GM19455 (cell line): ENCODE results near the gene FSTL1.

ENCODE experiments used
- ATAC-seq: cut with Tn5 transposase; IDR thresholded peaks from one replicate; pipeline ENCODE4 v1.9.1; 2021; ENCODE audit not compliant: unreplicated experiment

Gene FSTL1, protein sequence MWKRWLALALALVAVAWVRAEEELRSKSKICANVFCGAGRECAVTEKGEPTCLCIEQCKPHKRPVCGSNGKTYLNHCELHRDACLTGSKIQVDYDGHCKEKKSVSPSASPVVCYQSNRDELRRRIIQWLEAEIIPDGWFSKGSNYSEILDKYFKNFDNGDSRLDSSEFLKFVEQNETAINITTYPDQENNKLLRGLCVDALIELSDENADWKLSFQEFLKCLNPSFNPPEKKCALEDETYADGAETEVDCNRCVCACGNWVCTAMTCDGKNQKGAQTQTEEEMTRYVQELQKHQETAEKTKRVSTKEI

DNA sequence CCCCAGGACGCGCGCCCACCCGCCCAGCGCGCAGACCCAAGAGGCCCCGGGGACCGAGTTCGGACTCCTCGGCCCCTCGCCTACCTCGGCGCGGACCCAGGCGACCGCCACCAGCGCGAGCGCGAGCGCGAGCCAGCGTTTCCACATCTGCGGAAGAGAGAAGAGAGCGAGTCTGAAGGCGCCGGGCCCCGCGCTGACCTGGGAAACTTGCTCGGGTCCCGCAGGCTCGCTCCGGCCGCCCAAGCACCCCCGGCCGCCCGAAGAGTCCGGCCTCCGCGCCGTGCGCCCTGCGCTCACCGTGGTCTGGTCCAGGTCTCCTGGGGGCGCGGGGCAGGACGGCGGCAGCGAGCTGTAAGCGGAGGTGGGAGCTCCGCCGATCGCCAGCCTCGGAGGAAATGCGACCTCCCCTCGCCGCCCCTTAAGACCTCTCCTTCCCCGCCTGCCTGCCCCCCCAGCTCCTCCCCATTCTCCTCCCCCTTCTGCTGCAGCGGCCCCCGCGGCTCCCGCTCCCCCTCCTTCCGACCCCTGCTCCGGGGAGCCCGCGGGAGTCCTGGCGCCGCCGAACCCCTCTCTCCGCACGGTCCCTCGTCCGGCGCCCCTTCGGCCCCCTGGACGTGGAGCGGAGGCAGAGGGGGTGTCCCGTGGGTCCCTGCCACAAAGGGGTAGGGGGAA lies at the start of gene FSTL1:
TSS of gene FSTL1 (minus strand) at position 393 of the 672 bp plus-strand sequence. CDS start at position 147, 246 bp downstream.
- no peak for ATAC-seq

DNA sequence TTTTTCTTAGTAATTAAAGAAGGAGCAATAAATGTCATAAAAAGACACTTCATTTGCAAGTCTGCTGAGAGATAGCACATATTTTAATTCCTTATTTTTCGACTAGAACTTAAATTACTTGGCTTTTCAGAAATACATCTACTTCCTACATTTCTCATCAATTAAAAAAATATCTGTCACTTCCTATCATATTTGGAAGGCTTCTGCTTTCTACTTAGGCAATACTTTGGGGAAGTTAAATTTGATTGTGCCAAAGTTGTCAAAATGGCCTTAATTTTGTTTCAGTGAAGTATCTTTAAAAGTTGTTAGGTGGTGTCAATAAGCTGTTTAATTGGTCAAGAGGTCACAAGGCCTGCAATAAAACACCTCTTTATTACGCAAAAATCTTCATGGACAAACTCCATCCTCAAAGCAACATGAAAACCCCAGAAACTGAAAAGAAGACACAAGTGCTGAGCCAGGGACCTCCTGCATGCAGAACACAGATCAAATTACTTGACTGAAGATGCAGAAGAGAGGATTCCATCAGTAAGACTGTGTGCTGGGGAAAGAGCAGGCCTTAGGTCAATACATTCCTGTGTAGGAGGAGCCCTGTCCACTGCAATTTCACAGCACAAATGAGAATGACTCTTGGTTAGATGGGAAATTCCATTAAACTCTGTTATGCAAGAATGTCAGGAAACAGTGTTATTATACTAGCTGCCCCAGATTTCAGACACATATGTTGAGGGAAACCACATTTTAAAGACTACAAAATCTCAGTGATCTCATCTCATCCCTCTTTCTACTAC lies 48.0 kb upstream of the FSTL1 start:
- no peak for ATAC-seq

DNA sequence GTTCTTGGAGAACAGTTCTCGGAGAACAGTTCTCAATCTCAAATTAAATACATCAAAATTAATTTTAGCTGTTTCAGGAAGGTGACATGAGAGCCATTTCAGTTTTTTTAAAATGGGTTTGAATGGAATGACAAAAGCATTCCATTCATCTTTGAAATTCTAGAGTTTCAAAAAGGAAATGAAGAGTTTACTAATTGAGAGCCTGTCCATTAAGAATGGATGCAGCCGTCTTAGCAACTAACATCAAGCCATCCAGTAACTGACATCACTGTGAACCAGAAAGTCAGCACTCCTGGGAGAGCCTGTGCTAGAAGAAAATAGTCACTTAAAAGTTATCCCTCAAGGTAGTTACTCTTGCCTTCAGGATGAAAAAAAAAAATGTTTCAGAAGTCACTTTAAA lies 47.0 kb upstream of the FSTL1 start:
- no peak for ATAC-seq

DNA sequence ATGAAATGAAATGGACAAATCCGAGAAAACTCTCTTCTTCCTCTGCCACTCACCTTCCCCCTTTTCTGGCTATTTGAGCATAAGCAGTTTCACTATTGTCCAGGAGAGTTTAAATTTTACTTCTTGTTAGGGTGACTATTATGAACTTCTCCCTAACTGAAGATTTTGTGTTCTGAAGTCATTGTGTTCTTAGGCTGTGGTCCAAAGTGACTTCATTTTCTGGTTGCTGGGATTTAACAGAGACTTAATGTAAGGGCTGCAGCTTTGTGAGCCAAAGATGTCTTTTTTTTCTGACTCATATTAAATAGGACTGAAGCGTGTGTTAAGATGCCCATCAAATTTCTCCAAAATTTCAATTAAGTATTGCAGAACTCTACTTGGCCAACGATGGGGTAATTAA lies 46.5 kb upstream of the FSTL1 start:
- no peak for ATAC-seq

DNA sequence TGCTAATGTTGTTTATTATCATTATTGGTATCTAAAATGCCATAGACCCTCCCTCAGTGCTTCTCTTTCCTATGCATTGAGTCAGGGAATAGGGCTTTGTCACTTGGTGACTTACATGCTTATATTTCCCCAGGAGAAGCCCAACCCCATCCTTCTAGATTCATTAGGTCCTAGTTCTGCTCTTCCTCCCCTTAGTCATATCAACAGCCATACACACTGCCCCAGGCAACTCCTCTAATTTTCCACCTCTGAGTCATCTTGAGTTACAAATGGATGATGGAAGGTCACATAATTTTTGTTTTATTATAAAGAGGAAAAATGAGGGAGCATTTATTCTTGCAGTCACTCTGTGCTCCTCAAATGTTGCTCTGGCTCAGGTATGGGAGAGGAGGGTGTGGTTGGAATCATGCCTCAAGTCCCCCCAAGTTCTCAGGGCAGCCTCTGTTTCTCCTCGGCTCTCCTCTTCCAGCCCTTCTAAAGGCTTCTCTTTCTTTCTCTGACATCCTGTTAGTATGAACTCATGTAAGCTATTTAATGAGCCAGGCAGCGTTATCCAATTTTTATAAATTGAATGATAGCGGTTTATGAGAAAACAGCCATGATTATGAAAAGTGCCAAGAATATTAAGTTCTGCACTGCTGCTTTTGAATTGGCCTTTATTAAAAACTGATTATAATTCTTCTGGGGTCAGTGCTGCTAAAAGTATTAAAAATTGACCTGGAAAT lies 45.6 kb upstream of the FSTL1 start:
- no peak for ATAC-seq

DNA sequence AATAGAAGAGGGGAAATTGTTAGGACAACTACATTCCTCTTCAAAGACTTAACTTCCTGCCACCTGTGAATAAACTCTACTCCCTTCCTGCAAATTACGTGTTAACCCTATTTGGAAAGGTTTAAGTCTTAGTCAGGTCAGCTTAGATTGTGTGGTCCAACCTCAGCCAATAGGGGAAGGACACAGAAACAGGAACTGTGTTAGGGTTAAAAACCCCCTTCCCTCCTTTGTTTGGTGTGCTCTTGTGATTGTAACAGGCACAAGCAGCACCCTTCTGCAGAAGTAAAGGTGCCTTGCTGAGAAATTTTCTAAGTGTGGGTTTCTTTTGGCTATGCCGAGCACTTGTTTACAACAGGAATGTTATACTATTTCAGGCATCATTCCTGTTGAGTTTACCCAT lies 45.0 kb upstream of the FSTL1 start:
- ATAC-seq, result no peak

DNA sequence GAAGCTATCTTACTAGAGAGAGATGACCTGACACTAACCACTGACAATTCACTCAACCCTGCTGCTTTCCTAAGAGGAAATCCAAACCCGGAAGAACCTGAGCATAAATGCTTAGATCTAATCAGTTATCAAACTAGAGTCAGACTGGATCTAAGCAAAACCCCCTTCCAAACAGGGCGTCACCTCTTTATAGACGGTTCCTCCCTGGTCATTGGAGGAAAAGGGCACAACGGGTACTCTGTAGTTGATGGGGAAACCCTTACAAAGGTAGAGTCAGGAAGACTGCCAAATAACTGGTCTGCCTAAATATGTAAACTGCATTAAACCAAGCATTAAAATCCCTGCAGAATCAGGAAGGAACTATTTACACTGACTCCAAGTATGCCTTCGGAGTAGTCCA lies 41.3 kb upstream of the FSTL1 start:
- ATAC-seq, result no peak

DNA sequence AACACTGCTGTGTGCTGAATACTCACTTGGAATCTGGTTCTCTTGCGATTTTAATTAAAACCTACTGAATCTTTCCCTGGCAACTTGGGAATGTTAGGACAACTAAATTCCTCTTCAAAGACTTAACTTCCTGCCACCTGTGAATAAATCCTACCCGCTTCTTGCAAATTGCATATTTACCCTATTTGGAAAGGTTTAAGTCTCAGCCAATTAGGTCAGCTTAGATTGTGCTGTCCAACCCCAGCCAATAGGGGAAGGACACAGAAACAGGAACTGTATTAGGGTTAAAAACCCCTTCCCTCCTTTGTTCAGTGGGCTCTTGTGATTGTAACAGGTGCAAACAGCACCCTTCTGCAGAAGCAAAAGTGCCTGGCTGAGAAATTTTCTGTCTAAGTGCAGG lies 38.6 kb upstream of the FSTL1 start:
- ATAC-seq, result no peak

DNA sequence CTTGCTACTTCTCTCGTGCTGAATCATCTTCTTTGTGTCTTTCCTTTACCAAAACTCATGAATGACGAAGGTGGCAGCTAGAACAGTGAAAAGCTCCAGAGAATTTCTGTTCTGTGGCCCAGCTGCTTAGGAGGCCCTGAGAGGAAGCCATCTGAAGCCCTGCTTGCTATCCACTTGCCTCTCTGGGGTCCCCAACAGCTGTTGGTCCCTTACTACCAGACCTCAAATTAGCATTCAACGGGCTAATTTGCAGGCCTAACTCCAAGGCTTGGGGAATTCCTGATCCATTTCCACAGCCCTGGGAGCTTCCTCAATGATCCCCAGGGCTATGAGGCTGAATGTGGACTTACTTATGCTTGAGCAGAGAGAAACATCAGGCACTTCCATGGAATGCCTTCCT lies 37.5 kb upstream of the FSTL1 start:
- ATAC-seq, result no peak

DNA sequence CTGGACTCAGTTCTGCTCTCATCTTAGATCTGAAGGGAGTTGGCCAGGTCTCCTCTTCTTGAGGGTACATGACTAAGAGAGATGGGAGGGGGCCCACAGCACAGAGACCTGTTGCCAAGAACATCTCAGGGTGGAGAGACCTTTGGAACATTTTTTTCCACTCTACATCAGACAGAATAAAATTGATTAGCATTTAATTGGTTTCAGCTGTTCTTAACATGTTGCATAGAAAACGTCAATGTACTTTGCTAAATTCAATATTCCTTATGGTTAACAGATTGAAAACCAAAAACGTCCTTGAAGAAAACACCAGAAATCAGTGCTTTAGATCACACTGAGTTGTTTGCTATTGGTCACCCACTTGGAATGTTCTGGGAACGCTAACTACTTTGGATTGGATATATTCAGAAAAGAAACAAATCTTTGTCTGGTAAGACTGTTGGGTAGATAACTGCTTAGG lies 36.4 kb upstream of the FSTL1 start:
- ATAC-seq, result no peak

DNA sequence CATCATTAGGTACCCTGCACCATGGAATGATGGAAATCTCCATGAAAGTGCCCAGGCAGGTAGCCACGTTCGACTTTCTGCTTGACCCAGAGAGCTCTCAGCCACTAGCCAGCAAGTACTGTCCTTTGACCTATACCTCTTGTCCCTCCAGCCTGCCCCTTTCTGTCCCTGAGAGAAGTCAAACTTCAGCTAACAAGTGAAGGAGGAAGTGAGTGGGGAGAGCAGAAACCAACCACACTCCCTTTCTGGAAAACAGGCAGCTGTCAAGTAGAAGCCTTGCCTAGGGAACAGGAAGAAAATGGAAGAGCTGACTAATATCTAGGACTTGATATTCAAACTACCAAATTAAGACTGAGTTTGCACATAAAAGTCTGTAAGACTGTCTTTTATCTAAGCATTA lies 30.3 kb upstream of the FSTL1 start:
- no peak for ATAC-seq

DNA sequence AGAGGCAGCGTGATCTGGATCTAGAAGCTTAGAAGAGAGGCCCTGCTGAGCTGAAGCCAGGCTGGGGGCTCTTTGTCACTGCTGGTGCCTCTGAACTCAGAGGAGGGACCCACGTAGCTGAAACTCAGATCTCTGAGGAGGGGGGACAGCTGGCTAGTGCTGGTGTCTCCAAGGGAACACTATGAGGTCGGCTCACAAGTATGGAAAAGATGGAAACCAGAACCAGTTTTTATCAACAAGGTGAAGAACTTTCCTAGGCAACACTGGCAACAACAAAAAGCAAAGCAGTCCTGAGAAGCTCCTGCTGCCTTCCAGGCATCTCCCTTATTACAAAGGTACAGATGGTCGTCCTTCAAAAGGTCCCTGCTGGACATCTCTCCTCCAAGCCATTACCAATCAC lies 27.0 kb upstream of the FSTL1 start:
- no peak for ATAC-seq

DNA sequence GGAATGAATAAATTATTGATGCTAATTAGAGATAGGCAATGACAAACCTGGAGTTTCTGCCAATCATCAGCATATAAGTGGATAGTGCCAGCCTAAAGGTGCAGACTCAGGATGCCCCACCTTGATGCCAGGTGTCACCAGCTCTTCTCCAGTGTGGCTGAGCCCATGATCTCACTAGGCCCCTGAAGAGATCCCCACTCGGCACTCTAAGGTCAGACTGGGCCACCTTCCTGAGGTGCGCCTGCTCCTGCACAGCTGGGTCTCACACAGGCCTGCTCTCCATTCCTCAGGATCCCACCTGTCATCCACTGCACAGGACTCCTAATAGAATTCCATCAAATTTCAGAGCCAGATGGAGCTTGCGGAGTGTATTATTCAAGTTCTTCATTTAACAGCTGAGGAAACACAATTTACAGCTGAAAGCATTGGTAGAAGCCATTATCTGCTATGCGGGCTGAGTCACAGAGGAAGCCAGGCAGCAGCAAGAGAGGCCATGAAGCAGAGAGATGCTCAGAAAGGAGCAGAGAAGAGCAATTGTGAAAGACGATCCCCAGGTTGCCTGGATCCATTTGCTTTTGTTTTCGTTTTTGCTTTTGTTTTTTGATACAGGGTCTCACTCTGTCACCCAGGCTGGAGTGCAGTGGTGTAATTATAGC lies 25.1 kb upstream of the FSTL1 start:
- ATAC-seq, result no peak

DNA sequence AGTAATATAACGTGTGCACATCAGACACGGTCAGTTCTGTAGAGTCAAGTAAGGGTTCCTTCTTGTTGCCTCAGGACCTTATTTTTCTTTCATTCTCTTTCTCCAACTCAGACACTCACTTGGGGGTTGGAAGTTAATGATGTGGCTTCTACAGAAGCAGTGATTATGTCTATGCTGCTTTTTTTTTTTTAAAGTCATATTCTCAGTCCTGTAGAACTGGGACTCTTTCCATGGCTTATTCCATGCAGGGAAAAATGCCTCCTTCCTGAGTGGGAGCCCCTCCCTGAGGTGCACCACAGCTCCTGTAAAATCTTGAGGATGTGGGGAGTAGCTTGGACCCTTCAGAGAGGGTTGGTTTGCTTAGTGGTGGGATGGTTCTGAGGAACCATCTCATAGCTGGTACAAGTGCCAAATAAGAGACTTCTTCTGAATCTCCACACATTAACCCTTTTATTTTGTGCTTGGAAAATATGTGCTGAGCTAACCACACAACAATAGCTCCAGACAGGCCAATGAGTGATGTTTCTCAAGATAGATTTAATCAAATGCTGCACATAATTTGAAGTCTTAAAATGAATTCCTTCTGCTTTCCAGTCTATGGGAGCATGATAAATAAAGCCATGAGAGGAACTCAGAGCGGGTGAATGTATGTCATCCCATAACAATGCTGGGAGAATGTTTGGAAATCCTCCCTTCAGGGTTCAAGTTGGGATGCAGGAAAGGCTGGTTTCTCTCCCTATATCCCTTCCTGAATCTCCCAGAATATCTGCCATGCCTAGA lies 23.3 kb upstream of the FSTL1 start:
- no peak for ATAC-seq

DNA sequence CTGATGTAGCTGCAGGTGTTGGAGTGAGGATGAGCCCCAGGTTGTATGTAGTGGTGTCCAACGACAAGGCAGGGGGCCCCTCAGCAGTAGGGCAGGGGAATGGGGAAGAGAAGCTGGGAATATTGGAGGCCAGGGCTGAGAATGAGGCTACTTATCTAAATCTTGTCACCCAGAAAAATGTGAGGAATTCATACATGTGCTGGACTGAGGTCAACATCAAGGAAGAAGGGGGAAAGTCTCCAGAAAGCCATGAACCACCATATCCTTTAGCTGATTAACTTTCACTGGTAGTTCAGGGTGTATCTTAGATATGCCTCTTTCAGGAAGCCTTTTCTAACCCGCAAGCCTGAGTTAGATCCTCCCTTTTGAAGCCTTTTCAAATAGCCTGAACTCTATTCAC lies 22.6 kb upstream of the FSTL1 start:
- no peak for ATAC-seq

DNA sequence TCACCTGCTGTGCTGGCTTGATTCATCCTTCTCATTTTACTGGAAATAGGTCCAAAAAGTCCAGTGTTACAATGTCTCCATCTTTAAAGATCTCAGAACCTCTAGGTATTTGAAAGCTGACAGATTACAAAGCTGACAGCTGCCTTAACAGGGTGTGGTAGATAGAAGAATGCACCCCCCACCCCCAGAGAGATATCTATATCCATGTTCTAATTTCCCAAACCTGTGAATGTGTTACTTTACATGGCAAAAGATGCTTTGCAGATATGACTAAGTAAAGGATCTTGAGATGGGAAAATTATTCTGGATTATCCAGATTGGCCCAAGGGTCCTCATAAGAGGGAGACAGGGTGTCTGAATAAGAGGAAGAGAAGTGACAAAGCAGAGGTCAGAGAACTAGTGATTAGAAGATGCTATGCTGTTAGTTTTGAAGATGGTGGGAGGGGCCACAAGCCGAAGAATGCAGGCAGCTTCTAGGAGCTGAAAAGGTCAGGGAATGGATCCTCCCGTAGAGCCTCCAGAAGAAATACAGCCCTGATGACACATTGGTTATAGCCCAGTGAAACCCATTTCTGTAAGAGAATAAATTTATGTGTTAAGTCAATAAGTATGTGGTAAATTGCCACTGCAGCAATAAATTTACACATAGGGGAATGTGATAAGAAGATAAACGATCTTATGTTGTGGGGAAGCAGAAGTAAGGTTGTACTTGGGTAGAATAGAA lies 21.5 kb upstream of the FSTL1 start:
- no peak for ATAC-seq

DNA sequence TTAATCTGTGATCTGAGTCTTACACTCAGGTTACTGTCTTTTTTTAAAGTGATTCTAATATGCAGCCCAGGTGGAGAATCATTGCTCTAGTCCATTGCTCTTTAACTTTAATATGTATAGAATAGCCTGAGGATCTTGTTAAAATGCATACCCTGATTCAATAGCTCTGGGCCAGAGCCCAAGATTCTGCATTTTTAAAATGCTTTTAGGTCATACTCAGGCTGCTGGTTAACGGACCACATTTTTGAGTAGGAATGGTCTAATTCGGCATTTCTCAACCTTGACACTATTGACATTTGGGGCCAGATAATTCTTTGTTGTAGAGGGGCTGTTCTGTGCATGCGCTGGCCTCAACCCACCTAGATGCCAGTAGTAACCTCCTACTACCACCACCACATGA lies 20.9 kb upstream of the FSTL1 start:
- ATAC-seq, result no peak

DNA sequence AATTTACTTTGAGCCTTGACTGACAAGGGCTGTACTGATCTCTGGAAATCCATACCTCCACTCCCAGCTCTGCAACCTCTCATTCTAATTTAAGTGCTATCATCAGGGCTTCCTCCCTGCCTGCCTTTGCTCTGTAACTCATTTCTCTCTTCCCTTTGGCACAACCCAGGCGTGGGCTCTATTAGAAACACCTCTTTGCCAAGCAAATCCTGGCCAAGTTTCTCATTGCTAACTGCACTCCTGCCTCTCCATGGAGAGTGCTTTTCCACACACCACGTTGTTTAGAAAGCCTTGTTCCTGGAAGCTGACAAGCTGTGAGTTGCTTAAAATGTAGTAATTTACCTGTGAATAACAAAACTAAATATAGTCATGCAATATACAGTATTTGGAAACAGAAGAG lies 20.1 kb upstream of the FSTL1 start:
- ATAC-seq, result no peak

DNA sequence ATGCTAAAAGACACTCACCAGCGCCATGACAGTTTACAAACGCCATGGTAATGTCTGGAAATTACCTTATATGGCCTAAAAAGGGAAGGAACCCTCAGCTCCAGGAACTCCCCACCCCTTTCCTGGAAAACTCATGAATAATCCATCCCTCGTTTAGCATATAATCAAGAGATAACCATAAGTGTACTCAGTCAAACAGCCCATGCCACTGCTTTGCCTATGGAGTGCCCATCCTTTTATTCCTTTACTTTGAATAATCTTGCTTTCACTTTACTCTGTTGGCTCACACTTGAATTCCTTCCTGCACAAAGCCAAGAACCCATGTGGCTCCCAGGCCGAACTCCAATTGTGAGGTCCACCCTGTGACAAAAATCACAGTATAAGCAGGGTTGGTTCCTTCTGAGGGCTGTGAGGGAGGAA lies 19.1 kb upstream of the FSTL1 start:
- no peak for ATAC-seq
